AG04449 (cell line): ENCODE data around the gene RPN2.

Source experiments
- CTCF ChIA-PET: fragments of 350-600 bp; formaldehyde crosslinking; extraction: SDS; loops from one replicate; lab custom pipeline; 2021; ENCODE audit warnings: antibody characterized with exemption; lab: Yijun Ruan, JAX
- POLR2A ChIA-PET: fragments of 400-600, 350-600 bp; formaldehyde crosslinking; extraction: SDS; loops from one replicate; lab custom pipeline; 2020; ENCODE audit warnings: antibody characterized with exemption, inconsistent platforms; lab: Yijun Ruan, JAX
- DNase-seq: peaks from one replicate; pipeline ENCODE4 v3.0.0-alpha.2; 2010; ENCODE audit warnings: low read depth, low spot score
- H3K4me3 ChIP-seq: 2 replicates; pipeline ENCODE4 v1.5.1; 2011; ENCODE audit warnings: low read depth, mild to moderate bottlenecking, control low read depth, low read length
- TF ChIP-seq, protein P1 (sequence below): IDR thresholded peaks from one replicate; pipeline ENCODE4 v1.5.1; 2011; ENCODE audit warnings: mild to moderate bottlenecking, moderate library complexity, low read length, control low read depth, inconsistent platforms; ENCODE audit not compliant: insufficient read depth; ENCODE audit errors: missing control alignments

Gene RPN2

DNA sequence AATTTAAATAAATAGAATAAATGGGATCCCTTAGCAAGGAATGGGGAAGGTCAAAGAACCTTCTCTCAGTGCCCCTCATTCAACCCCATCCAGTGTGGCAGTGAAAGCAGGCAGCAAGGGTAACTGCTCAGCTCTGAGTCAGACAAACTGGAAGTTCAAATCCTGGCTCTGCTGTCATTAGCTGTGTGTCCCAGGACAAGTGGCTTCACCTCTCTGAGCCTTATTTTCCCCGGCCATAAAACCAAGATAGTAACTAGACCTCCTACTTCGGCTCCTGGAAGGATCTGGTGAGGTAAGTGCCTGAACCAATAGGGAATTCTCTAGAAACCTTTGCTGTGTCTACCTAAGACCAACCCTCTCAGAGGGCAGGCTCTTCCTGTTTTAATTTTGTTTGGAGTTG lies 78.4 kb downstream of the RPN2 start:
- no peak overlapping the region for H3K4me3 ChIP-seq
- TF ChIP-seq, protein P1, sequence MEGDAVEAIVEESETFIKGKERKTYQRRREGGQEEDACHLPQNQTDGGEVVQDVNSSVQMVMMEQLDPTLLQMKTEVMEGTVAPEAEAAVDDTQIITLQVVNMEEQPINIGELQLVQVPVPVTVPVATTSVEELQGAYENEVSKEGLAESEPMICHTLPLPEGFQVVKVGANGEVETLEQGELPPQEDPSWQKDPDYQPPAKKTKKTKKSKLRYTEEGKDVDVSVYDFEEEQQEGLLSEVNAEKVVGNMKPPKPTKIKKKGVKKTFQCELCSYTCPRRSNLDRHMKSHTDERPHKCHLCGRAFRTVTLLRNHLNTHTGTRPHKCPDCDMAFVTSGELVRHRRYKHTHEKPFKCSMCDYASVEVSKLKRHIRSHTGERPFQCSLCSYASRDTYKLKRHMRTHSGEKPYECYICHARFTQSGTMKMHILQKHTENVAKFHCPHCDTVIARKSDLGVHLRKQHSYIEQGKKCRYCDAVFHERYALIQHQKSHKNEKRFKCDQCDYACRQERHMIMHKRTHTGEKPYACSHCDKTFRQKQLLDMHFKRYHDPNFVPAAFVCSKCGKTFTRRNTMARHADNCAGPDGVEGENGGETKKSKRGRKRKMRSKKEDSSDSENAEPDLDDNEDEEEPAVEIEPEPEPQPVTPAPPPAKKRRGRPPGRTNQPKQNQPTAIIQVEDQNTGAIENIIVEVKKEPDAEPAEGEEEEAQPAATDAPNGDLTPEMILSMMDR: no peak
- ChIA-PET POLR2A (interaction anchor here (0.7 kb wide), 1 partner anchor 16 kb away, joined by 3 read pairs; no protein-coding TSS in a partner anchor), CTCF (interaction anchor here (0.9 to 3.2 kb wide), 3 partner anchors 8 to 128 kb away, joined by 3 to 21 read pairs (median 3); no protein-coding TSS in a partner anchor)
- no peak for DNase-seq

- POLR2A ChIA-PET: interaction anchor here (0.7 kb wide), 1 partner anchor 16 kb away, joined by 3 read pairs; no protein-coding TSS in a partner anchor
- no peak overlapping the region for H3K4me3 ChIP-seq
- no peak for DNase-seq
- TF ChIP-seq, protein P1: no peak
- CTCF ChIA-PET: interaction anchor here (1.1 to 3.3 kb wide), 2 partner anchors 11 to 62 kb away, joined by 4 to 33 read pairs; no protein-coding TSS in a partner anchor
Measured at GRCh38 chr20:37257988-37258387, 78.9 kb downstream of the RPN2 start.

DNA sequence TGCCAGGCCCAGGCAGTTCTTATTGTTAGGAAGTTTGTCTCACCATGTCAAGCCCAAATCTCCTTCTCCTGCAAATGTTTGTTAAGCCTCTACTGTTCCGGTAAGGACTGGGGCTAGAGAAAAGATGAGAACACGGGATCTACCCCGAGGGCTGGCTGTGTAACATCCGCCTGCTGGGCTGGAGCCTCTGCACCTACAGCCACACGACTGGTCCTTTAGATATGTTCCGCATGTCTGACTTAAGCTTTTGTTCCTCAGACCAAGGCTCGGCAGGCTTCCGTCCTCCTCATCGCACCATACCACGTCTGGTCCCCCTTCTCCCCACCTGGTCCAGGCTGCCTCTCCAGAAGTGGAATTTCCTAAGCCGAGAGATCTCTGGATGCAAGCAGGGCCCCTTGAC lies 79.9 kb downstream of the RPN2 start:
- DNase-seq: no peak
- POLR2A ChIA-PET: no interaction called here
- TF ChIP-seq, protein P1: no peak
- CTCF ChIA-PET: interaction anchor here (1.1 to 3.3 kb wide), 2 partner anchors 10 to 63 kb away, joined by 4 to 33 read pairs; no protein-coding TSS in a partner anchor
- no peak overlapping the region for H3K4me3 ChIP-seq

- TF ChIP-seq, protein P1: no peak
- H3K4me3 ChIP-seq: no peak overlapping the region
- CTCF ChIA-PET: interaction anchor here (0.7 to 3.3 kb wide), 5 partner anchors 9 to 275 kb away, joined by 3 to 33 read pairs (median 4); no protein-coding TSS in a partner anchor
- DNase-seq: no peak
- POLR2A ChIA-PET: no interaction called here
Measured at GRCh38 chr20:37259865-37260264, 80.7 kb downstream of the RPN2 start.

- ChIA-PET CTCF (interaction anchor here (0.7 to 3.3 kb wide), 3 partner anchors 8 to 272 kb away, joined by 3 to 33 read pairs (median 3); no protein-coding TSS in a partner anchor), POLR2A (no interaction called here)
- TF ChIP-seq, protein P1: no peak
- no peak for DNase-seq
- no peak overlapping the region for H3K4me3 ChIP-seq
Measured at GRCh38 chr20:37260923-37261322, 81.8 kb downstream of the RPN2 start.

DNA sequence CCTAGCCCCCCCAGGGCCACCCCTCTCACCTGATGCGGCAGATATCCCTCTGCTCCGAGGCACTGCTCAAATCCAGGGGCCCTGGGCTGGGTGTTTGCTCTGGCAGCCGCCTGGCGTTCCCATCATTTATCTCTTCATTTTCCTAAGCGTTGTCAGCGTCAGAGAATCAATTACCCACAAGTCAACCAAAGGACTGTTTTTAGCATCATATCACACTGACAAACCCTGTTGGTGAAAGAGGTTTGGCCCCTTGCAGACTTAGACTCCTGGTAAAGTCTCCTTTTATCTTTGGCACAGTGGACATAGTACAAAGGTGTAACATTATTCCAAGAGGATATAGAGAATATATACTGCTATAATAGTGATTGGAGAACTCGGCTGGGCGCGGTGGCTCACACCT lies 82.6 kb downstream of the RPN2 start, which contains the start of gene GHRH:
Gene GHRH, minus strand, starts transcription at position 101 of the 400 bp plus-strand sequence. CDS start 4,925 bp downstream, outside the sequence.
- ChIA-PET CTCF (interaction anchor here (0.7 to 1.1 kb wide), 3 partner anchors 15 to 272 kb away, joined by 3 read pairs; no protein-coding TSS in a partner anchor), POLR2A (no interaction called here)
- TF ChIP-seq, protein P1: no peak
- no peak for DNase-seq
- no peak within 1 kb of the TSS for H3K4me3 ChIP-seq
